GM18520 (cell line): Measurements from ENCODE around the gene NUDT16L1.
A peak's percentile ranks its signal among the peaks of the same experiment; 100 is the strongest.

Experiments used
- ATAC-seq: cut with Tn5 transposase; IDR thresholded peaks from one replicate; pipeline ENCODE4 v1.9.1; 2021; ENCODE audit not compliant: unreplicated experiment

NUDT16L1 gene

DNA sequence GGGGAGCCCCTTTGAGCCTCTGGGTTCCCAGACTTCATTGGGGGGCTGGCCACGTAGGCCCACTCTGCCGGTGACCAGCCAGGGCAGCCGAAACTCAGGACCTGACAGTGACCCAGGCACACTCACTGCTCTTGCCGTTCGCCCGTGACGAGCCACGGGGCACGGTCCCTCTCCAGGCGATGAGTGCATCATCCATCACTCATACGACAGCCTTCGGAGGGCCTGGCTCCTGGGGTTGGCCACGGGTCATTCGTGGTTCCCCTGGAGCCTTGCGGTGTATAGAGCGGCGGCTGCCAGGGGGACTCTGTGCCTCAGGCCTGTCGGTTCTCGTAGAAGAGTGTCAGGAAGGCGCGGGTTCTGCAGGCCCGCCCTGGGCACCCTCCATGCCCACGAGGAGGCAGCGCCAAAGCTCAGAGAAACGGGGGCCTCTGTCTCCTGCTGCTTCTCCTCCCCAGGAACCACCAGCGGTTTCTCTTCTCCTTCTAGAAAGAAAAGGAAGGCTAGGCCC, 11.2 kb upstream of the NUDT16L1 start:
- ATAC-seq: no peak

DNA sequence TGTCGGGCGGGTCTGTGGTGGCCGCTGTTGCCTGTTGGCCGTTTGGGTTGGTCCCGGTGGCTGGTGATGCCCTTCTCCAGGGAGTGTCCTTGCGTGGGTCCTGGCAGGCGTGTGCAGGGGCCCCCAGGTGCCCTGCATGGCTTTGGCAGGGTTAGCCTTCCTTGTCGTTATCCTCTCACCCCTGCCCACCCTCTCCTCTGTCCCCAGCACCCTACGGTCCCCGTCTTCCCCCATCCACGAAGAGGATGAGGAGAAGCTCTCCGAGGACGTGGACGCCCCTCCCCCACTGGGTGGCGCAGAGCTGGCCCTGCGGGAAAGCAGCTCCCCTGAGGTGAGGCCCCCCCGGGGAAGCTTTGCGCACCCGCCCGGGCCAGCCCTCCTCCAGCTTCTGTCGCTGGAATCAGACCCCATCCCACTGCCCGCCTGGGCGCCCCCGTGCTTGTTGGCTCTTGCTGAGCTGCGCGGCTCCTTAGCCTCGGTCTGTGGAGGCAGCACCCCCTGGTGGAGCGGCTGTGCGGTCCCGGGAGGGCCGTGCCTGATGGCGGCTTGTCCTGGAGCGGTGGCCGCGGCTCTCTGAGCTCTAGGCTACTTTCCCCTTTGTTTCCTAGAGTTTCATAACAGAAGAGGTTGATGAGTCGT, 10.6 kb upstream of the NUDT16L1 start:
- ATAC-seq: no peak

DNA sequence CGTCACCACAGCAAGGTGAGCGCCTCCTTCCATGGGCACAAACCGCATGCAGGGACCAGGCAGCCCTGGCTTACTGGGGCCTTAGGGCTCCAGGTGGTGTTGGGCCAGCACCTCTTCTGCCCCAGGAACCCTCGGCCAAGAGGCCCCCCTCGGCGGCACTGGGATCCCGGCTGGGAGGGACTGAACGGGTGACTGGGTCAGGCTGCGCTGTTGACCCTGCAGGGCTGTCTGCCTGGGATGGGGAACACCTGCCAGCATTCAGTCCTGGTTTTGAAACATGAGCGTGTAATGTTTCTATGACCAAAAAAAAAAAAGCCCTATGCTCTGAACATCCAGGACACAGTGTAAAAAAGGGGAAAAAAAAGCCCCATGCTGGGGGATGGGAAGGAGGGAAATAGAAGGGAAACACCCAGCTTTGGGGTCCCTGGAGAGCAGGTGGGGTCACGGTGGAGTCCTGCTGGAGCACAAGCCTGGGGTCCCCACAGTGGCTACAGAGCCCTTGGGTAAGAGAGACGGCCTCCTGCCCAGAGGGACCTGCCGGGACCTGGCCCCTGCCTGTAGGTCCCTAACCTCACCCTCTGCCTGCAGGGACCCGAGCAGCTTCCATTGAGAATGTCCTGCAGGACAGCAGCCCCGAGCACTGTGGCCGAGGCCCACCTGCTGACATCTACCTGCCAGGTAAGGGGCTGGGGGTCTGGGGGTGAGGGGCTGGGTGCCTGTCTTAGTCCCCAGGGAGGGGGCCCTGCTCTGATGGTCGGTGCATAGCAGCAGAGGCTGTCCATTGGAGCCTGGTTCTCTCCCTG, 9.9 kb upstream of the NUDT16L1 start:
- ATAC-seq: no peak

DNA sequence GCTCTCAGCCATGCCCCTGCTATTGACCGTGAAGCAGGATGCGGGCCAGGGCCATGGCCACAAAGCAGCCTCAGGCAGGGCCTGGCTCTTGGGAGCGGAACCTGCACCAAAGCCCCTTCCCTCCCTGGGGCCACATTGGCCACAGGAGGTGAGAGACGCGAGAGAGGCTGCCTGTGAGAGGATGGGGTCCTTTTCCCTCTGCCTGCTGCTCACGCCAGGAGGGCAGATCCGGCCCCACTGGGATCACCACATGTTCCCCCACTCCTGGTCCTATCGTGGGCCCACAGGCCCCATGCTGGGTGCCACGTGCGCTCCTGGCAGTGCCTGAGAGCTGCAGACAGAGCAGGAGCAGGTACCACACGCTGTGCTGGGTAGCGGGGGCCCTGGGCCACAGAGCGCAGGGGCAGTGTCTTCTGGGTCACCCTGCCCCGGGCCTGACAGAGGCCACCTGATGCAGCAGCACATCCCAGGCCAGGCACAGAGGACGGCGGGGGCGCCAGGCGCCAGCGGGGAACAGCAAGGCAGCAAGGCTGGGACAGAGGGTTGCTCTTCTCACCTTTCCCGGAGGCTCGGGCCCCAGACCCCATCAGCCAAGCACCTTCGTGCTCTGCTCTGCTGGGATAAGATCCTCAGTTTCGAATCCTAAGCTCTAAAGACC, 9.2 kb upstream of the NUDT16L1 start:
- ATAC-seq: no peak

DNA sequence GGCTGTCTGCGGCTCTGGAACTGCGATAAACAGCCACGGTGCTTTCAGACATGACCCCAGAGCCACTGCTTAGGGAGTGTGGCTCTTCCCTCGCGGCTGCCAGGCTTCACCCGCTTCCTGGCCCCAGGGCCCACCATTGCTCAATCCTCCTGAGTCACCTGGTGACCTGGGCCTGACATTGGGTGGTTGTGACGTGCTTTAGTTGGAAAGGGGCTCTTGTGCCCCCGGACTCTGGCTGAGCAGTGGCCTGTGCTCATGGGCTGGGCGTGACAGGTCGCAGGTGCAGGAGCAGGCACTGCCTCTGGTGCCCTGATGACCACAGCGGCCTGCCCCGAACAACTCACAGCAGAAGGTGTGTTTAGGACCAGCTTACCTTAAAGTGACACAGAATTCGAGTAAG, 8.6 kb upstream of the NUDT16L1 start:
- no peak for ATAC-seq

DNA sequence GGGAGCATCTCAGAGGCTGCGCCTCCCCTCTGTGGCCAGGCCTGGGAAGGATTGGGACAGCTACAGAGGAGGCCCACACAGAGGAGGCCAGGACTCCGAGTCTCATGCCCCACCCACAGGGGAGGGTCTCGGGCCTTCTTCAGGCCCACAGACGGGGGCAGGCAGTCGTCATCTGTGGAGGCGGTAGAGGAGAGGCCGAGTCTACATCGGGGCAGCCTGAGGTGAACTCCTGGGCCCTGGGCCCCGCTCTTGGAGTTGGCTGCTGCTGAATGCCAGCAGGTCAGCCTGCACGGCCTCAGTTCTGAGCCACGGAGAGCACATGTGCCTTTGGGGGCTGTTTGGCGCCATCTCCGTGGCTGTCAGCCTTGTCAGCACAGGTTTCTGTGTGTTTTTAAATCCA, 8.1 kb upstream of the NUDT16L1 start:
- ATAC-seq: no peak

DNA sequence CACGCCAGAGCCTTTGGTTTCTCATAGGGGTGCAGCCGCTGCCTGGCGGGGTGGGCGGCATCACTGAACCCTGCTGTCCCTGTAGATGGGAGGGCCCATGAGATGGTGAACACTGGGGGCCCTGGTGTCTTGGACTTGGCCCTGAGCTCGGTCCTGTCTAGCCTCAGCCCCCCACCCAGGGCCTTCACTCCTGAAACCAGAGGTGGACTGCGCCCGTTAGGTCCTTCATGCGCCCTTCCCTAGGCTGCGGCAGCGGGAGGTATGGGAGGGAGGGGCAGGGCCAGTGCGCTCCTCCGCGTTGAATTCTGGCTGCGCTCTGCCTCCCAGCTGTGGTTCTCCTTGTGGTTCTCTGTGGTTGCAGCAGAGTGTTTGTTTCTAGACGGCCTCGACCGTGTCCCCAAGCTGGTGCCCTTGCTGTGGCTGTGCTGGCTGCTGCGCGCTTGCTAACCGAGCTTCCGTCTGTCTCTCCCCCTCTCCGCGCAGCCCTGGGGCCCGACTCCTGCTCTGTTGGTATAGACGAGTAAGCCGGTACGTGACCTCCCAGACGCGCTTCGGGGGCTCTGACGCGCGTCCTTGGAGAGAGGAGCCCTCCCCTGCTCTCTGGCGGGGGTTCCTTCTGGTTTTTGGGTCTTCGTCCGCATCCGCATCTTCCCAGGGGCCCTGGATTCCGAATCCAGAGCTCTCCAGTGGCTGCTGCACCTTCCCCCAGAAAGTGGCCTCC, 7.4 kb upstream of the NUDT16L1 start:
- no peak for ATAC-seq

DNA sequence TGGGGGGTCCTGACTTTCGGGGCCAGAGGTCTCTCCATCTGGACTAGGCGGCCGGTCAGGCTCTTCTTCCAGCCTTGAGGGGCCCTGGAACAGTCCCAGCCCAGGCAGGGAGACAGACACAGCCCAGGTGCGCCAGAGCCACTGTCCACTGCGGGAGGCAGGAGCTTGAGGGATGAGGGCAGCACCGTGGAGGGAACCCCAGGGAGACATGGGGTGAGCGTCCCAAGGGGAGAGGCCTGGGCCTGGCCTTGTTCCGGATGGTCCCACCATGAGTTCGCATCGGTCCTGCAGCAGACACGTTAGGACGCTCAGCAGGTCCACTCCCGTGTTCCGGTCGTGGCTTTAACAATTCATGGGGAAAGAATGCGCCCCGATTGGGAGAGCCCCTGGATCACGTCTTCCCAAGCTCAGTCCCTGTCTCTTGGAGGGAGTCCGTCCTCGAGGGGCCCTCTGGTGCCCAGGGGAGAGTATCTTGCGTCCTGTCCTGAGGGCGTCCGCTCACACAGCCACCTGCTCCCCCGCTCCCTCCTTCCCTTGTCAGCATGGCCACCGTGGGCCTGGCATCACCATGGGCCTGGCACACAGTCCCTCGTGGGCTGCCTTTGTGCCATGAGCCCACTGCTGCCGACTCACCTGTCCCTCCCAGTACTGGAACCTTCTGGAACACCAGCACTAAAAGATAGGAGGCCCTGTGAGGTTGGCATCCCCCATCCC, 6.7 kb upstream of the NUDT16L1 start:
- no peak for ATAC-seq

DNA sequence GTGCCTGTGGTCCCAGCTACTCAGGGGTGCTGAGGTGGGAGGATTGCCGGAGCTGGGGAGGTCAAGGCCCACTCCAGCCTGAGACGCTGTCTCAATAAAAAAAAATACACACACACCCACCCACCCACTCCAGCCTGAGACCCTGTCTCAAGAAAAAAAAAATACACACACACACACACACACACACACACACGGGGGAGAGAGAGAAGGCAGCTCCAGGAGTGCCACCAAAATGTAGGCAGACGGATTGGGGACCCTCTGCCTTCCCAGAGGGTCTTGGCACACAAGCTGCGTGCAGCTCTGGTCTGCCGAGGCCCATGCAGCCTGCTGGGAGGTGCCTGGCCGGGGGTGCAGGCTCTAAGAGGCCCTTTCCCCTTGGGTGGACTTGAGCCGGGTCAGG, 5.9 kb upstream of the NUDT16L1 start:
- ATAC-seq: no peak

DNA sequence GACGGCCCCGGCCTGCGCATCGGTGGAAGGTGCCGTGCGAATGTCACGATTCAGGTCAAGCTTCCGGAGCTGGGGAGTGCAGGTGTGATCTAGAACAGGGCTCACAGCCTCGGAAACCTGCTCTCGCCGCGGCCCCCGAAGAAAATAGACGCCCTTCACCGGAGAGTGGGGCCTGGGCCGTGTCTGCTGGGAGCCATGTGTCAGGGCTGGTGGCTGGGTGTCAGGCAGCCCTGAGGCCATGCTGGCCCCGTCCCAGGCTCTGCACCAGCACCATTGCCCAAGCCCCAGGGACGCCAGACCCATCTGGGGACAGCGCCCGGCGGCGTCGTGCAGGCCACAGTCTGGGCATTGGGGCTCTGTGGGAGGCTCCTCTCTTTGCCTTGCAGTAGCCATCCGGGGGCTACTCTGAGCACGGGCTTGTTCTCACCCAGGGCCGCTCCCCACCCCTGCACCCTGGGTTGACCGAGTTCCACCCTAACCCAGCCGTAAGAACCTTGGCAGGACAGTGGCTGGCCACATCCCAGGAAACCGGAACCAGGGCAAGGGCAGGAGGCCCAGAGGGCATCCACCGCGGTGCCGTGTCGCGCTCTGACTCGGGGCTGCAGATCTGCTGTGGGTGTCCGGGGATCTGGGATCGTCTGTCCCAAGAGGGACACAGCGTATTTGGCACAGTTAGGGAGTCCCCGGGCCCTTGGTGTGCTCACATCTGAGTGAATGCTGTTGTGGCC, 5.3 kb upstream of the NUDT16L1 start:
- no peak for ATAC-seq

DNA sequence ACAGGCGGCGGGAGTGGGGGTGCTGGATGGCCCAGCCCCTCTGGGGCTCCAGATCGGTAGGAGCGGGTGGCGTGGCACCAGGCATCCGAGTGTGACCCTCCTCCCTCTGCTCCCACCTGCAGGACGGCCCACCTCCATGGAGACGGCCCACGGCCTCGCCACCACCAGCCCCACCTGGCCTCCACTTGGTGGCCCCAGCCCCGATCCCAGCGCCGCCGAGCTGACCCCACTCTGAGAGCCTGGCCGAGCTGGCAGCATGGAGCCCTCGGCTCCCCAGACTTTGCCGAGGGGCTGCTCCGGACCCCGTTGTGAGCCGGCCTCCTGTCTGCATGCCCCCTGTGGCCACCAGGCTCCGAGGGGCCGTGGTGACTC, 4.7 kb upstream of the NUDT16L1 start:
- no peak for ATAC-seq

DNA sequence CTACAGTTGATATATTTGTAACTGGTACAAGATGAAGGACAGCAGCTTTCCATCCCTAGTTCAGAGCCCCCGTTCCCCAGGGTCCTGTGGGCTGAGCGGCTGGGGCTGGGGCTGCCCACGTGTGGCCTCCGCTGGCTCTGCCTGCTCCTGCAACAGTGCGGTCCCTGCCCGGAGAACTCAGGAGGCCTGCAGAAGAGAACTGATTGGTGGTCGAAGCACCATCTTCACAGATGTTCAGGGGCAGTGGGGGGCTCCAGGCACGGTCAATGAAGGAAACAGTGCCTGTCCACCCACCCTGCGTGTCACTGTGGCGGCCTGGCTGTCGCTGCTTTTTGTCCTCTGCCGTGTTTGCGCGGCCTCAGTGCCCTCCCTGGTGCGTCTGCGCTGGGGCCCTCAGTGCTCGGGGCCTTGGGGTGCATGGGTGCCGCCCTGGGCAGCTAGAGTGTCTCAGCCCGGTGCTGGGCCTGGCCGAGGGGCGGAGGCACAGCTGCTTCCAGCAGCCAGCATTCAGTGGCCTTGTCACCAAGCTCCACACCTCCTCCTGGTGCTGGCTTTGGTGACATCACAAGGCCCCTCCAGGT, 4.2 kb upstream of the NUDT16L1 start:
- no peak for ATAC-seq

DNA sequence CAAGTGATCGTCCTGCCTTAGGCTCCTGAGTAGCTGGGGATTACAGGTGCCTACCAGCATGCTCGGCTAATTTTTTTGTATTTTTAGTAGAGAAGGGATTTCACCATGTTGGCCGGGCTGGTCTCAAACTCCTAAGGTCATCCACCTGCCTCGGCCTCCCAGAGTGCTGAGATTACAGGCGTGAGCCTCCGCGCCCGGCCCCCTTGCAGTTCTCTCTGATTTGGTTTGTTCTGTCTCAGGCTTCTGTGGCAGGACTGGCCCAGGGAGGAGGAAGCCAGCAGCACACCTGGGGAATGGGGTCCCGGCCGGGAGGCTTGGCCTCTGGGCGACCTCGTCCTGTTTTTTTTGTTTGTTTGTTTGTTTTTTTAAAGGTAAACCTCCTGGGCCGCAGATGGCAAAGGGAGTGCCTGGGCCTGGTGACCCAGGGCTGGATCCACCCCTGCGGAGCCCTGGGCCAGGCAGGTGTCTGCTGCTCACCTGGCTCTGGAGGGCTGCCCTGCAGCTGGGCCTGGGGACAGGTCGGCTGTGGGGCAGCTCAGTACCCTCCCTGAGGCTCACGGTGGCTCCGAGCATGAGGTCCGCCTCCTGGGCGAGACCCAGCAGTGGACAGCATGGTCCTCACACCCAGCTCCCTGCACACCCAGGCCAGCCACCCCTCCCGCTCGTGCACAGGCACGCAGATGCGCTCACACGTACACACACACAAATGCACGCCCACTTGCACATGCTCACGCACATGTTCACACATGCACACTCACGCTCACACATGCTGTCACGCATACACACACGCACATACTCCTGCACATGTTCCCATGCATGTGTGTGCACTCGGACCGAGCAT, 3.3 kb upstream of the NUDT16L1 start:
- no peak for ATAC-seq

DNA sequence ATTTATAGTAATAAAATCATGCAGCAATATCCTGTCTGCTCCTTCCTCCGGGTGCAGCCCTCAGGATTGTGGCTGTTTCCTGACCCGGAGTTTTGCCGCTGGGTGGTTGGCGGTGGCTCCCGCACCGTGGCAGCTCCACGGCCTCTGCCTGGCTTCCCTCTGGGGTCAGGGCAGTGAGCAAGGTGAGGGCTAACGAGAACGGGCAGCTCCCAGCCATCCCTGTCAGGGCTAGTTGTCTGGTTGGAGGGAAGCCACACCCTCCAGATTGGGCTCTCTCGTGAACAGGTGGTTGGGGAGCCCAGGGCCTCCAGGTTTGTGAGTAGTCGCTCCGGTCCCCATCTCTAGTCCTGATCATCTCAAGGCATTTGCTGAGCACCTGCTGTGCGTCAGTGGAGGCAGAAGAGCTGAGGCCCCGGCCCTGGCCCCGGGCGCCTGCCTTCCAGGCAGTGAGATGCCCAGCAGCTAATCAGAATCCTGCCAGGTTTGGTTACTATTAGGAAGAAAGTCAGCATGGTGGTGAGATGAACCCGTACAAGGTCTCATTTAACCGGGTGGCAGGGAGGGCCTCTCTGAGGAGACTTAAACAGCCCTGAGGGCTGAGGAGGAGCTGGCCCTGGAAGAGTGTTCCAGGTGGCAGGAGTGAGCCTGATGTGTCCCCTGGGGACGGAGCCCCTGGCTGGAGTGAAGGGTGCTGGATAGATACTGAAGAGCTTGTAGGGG, 2.3 kb upstream of the NUDT16L1 start:
- ATAC-seq: no peak

DNA sequence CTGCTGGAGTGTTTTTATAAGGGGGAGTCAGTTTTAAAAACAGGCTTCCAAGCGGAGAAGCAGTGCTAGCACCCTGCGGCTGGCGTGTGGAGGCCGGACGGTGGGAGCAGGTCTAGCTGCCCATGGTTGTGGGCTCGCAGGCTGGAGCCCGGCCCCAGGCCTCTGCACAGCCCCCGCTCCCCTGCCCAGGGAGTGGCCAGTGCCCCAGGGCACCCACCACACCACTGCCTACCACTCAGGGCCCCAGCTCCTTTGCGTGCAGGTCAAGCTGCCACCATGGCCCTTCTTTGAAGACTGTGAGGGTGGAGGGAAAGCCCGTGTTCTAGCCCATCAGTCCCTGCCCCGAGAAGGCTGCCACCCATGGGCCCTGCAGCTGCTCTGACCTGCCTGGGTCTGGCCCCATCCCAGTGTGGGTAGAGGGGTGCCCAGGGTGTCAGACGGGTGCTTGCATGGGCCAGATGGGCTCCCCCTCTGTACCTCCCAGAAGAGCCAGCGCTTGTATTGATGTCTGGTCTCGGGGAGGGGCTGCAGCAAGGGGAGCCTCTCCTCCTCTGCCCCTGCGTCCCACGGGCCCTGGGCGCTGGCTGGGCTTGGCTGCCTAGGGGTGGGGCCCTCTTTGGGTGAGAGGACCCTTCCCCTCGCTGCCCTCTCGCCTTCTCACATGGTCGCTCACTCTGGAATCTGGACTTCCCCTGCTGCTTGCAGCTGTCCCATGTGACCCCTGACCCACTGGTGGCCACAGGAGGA, 1.5 kb upstream of the NUDT16L1 start:
- ATAC-seq: no peak

DNA sequence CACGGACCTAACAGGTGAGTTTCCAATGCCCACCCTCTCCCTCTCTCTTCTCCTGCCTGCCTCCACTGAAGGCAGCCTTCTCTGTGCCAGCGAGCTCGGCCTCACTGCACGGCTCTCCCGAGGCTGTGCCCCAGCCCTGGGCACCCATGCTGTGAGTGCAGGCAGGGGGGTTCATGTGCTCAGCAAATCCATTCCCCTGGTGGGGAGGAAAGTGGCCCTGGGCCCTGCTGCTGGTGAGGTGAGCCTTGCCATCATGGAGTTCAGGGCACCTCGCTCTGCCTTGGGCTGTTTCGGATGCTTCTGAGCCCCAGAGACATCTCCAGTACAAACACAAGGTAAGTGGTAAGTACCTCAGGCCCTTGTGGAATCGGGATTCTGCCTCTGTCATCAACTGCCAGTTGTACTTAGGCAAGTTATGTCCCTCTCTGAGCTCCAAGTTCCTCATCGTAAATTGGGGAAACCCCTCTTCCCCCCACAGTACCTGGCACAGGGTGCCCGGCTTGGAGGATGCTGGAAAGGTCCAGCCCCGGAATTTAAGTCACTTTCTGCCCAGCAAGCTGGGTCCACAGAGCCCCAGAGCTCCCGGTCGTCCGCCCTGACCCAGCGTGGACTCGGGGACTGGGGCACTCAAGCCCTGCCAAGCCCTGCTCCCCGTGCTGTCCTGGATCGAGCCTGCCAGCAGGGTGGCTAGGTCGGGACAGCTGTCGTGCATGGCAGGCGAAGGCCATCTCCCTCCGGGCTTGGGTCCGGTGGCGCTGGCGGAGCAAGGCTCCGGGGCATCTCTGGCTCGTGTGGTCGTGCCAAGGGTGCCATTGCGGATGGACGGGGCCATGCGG, 684 bp upstream of the NUDT16L1 start:
- peak; percentile 8 for ATAC-seq
